HG03558 (cell line): ENCODE data around the gene PTPRN2.

Experiments
- ATAC-seq: cut with Tn5 transposase; IDR thresholded peaks from one replicate; pipeline ENCODE4 v1.9.1; 2021; ENCODE audit warnings: moderate number of reproducible peaks; ENCODE audit not compliant: unreplicated experiment; ENCODE audit errors: extremely low read depth

The PTPRN2 gene

DNA sequence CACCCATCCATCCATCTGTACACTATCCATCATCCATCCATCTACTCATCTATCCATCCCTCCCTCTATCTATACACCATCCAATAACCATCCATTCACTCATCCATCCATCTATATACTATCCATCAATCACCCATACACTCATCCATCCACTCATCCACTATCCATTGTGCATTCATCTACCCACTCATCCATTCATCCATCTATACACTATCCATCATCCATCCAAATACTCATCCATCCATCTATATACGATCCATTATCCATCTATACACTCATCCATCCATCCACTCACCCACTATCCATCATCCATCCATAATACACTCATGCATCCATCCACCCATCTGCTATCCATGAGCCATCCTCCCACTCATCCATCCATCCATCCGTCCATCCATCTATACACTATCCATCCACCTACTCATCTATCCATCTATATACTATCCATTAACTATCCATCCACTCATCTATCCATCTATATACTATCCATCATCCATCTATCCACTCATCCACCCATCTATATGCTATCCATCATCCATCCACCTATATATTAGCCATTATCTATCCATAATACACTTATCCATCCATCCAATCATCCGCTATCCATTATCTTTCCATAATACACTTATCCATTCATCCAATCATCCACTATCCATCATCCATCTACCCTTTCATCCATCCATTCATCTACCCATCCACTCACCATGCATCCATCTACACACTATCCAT, 765.5 kb downstream of the PTPRN2 start:
- ATAC-seq, result no peak

DNA sequence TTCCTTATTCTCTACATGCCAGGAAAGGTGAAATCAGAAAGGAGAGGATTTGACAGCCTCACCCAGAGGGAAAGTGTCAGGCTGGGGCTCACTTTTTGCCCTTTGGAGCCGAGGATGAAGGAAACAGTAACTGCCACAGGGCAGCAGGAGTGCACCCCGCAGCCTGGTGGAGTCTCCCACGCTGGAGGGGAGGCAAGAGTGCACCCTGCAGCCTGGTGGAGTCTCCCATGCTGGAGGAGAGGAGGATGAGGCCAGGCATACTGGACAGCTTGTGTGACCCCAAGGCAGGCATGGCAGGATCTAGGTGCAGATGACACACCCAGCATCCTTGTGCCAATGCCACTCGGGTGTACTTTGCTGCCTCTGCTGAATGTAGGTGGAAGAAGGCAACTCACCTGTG, 766.8 kb downstream of the PTPRN2 start:
- no peak for ATAC-seq

DNA sequence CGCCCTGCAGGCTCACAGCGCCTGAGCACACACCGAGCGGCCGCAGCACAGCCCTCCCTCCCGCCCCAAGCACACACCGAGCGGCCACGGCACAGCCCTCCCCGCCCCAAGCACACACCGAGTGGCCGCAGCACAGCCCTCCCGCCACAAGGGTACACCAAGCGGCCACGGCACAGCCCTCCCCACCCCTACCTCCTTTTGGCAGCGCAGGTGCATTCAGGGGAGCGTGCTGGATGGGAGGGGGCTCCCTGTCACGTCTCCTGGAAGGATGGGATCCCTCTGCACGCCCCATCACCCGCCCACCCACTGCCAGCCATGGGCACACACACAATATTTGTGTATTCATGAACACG, 768.2 kb downstream of the PTPRN2 start:
- no peak for ATAC-seq

DNA sequence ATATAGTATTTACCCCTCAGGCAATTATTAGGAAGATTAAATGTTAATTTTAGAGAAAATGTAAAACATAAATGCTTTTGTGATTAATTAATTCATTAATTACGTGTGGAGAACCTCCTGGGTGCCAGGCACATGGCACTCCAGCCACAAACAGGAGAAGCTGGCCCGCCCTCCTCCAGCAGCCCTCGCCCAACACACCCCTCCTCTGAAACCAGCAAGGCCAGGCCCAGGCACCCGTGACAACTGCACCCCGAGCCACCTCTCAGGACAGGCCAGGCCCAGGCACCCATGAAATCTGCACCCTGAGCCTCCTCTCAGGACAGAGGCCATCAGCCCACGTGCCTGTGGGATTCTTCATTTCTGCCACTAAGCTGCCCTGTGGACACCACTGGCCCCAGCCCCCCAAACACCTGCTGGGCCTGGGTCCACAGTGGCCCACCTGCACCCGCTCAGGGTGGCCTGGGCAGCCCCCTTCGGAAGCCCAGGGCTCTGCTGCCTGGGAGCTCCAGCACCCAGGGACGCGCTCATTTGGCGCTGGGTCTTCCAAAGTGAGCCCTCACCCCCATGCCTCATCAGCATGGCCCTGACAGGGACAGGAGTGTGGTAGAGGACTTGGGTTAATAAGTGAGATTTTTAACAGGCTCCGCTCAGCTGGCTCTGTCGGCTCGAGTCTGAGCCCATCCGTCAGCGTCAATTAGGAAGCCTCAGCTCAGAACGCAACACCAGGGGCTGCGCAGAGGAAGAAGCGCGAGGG, 768.7 kb downstream of the PTPRN2 start:
- no peak for ATAC-seq

DNA sequence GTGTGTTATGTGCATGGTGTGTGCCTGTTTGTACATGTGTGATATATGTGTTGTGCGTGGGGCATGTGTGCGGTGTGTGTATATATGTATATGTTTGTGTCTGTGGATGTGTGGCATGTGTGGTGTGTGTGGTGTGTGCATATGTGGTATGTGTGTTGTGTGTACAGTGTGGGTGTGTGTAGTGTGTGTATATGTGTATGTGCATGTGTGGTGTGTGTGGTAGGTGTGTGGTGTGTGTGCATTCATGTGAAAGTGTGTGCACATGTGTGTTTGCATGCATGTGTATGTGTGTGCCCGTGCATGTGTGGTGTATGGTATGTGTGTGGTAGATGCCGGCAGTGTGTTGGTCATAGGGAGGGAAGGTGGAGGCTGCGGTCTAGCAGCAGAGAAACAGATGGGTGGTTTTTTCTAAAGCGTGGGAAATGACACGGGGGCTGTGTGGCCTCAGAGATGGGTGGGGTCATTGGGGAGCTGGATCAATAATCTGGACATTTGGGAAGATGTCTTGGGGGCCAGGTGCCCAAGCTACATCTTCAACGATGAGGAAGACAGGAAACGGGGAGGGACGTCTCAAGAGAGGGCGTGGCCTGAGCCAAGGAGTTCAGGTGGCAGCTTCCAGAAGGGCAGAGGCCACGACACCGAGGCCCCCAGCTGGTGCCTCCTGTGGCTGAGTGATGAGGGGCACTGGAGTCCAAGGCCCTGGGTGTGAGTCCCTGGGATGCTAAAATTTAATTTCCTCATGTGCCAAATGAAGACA, 769.5 kb downstream of the PTPRN2 start:
- no peak for ATAC-seq

DNA sequence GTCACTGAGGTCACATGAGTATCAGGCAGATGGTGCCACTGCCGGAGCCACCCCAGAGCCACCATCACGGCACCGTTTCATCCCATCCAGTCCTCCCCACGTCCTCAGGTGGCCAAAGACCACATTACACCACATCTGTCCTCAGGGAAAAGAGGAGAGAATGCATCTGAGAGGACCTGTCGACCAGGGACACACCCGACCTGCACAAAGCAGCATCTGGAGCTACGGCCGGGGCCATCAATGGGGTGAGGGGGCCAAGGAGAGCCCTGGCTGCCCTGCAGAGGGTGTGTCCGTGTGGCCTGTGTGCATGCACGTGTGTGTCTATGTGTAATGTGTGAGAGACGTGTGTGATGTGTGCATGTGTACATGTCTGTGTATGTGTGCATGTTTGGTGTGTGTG, 770.2 kb downstream of the PTPRN2 start:
- no peak for ATAC-seq

GRCh38 chr7:157816526-157817250, 770.9 kb downstream of the PTPRN2 start:
- ATAC-seq, result no peak

- ATAC-seq, result no peak
These were observed 771.5 kb downstream of the PTPRN2 start for GRCh38 chr7:157816086-157816485.

DNA sequence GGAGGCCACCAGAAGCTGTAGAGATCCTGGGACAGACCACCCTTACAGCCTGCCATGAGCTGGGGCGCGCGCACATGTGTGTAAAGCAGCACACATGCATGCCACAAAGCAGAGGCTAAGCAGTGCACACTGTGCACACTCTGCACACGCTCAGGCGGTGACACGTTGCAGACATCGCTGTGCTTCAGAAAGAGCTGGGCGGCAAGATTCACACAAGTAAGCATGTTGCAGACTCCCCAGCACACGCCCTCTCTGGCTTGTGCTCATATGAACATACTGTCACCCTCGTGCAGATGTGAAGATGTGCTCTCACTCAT, 772.0 kb downstream of the PTPRN2 start:
- ATAC-seq, result no peak

GRCh38 chr7:157814931-157815705, 772.5 kb downstream of the PTPRN2 start:
- ATAC-seq, result no peak

DNA sequence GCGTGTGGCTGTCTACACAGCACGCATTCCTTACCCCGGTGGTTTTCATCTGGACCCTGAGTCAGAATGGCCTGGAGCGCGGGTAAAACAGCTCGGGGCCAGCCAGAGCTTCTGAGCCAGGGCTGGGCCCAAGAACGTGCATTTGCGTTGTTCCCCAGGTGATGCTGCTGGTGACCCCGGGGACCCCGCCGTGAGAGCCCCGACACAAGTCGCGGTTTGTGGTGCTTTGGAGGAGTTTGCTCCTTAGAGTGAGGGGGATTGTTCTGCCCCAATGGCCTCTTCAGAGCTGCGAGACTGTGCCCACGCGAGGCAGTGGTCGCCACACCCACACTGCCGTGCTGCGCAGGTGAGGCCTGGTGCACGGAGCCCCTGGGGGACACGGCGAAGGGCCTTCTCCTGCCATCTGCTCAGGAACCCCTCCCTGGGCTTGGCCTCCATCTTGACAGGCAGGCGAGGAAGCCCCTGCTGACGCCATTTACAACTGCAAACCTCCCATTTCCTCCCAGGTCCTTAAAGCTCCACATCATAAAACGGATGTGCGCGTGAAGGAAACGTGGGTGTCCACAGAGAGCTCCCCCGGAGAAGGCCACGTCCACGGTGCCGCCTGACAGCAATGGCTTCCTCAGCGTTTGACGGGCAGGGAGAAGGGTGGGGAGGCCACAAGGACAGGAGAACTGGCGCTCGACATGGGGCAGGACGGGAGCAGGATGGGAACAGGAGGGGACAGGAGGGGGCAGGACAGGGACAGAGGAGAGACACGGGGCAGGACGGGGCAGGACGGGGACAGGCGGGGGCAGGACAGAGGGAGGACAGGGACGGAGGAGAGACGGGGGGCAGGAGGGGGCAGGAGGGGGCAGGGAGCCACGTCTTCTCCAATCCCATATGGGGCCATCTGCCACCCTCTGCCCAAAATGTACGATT, 773.6 kb downstream of the PTPRN2 start:
- ATAC-seq, result no peak

GRCh38 chr7:157813053-157813452, 774.6 kb downstream of the PTPRN2 start:
- ATAC-seq, result no peak

GRCh38 chr7:157811946-157812345, 775.7 kb downstream of the PTPRN2 start:
- no peak for ATAC-seq

DNA sequence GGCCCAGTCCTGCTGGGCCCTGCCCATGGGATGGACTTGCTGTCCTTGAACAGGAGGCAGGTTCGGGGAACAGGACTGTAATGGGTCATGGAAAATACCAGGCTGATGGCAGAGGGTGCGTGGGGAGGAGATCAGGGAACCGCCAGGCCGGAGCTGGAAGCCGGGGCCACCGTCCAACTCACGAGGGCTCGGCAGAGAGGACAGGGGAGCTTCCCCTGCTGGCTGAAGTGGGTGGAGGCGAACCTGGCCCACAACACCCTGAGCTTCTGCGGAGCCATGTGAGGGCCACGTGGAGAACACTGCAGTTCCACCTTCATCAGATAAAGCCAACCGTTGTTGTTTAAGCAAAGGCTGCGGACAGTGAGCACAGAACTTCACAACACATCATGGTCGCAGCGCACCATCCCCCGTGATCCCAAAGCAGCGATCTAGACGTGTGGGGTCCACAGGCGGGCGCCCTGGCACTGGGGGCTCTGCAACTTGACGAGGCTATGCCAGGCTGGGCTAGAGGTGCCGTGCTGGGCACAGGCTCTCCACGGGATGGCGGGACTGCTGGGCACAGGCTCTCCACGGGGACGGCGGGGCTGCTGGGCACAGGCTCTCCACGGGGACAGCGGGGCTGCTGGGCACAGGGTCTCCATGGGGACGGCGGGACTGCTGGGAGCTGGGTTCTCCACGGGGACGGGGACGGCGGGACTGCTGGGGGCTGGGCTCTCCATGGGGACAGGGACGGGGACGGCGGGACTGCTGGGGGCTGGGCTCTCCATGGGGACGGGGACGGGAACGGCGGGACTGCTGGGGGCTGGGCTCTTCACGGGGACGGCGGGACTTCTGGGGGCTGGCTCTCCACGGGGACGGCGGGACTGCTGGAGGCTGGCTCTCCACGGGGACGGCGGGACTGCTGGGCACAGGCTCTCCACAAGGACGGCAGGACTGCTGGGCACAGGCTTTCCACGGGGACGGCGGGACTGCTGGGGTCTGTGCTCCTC, 777.5 kb downstream of the PTPRN2 start:
- no peak for ATAC-seq

DNA sequence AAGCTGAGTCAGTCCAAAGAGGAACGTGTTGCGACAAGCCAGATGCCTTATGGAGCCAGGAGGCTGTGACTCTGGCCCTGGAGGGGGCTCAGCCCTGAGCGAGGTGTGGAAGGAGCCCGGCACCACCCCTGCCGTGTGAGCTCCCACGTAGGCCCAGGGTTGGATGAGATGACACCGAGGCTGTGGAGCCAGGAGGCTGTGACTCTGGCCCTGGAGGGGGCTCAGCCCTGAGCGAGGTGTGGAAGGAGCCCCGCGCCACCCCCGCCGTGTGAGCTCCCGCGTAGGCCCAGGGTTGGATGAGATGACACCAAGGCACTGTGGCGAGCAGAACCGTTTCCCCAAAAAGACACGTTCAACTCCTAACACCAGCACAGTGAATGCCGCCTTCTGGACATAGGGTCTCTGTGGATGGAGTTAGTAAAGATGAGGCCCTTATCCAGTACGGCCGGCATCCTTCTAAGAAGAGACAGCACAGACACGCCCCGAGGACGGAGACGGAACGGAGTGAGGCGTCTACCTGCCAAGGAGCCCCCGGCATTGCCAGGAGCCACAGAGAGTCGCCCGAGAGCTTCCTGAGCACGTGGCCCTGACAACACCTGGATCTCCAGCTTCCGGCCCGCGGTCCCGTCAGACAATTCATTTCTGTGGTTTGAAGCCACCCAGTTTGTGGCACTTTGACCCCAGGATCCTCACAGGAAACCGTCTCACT, 778.3 kb downstream of the PTPRN2 start:
- no peak for ATAC-seq

DNA sequence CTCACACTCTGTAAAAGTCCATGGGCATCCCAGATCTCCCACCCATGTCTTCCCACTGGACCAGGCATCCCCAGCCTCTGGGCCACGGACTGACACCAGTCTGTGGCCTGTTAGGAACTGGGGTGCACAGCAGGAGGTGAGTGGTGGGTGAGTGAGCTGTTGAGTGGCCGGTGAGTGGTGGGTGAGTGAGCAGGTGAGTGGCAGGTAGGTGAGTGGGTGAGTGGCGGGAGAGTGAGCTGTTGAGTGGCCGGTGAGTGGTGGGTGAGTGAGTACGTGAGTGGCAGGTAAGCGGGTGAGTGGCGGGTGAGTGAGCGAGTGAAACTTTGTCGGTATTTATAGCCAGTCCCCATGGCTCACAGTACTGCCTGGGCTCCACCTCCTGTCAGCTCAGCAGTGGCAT, 779.6 kb downstream of the PTPRN2 start:
- no peak for ATAC-seq

- ATAC-seq, result no peak
These were observed 780.1 kb downstream of the PTPRN2 start for GRCh38 chr7:157807510-157807909.
